Tibial nerve (tissue), 4 donors: Measurements from ENCODE around the gene LMOD2. TPM values are rescaled to one million over a fixed set of nuclear protein-coding genes. Genes with fewer than 3 reads are reported as not detected.

ENCODE experiments used
- DNase-seq, 2 donors: peaks; one replicate each; pipeline ENCODE4 v3.0.0-alpha.2; 2019; ENCODE audit warnings: low spot score in 2 of 2
- H3K27ac ChIP-seq, 4 donors: fragments of 200-600 bp; sonication (generic) in 3 of 4; one replicate each; pipeline ENCODE4 v1.5.1; 2017 to 2019; ENCODE audit warnings: mild to moderate bottlenecking in 1 of 4
- H3K27me3 ChIP-seq, 2 donors: fragments of 200-600 bp; sonication (generic) in 1 of 2; one replicate each; pipeline versions ENCODE4 v1.5.1 to v1.6.0; 2017 to 2019
- H3K36me3 ChIP-seq, 3 donors: fragments of 200-600 bp; sonication (generic); one replicate each; pipeline ENCODE4 v1.5.1; 2018 to 2019
- H3K4me1 ChIP-seq, 4 donors: fragments of 200-600 bp; sonication (generic) in 3 of 4; one replicate each; pipeline ENCODE4 v1.5.1; 2017 to 2019
- H3K4me3 ChIP-seq, 4 donors: fragments of 200-600 bp; sonication (generic) in 3 of 4; one replicate each; pipeline ENCODE4 v1.5.1; 2017 to 2019; ENCODE audit warnings: mild to moderate bottlenecking in 1 of 4, moderate library complexity in 1 of 4
- H3K9me3 ChIP-seq, 4 donors: fragments of 200-600 bp; sonication (generic) in 3 of 4; one replicate each; pipeline ENCODE4 v1.5.1; 2017 to 2019
- EP300 ChIP-seq, 2 donors: sonication (generic); formaldehyde crosslinking; IDR thresholded peaks; one replicate each; pipeline ENCODE4 v1.6.1; 2017; ENCODE audit warnings: antibody characterized with exemption in 2 of 2, mild to moderate bottlenecking in 1 of 2
- POLR2A ChIP-seq, 2 donors: fragments of 450-650 bp; IDR thresholded peaks; one replicate each; pipeline ENCODE4 v1.6.1; 2017; ENCODE audit warnings: antibody characterized with exemption in 2 of 2, mild to moderate bottlenecking in 2 of 2, moderate library complexity in 2 of 2
- WGBS, 2 donors: methylation state at CpG; one replicate each; pipeline ENCODE4 v1.1.5; 2018; 5-methylcytosine and 5-hydroxymethylcytosine counted together
- total RNA-seq, 4 donors: library from RNA; depleted of rRNA; stranded (reverse); fragments of >200 nt; gene quantifications; one replicate each; pipeline ENCODE4 v1.1.0, GENCODE V29; 2016
- TF ChIP-seq, protein P1 (sequence below), 5 experiments: fragments of 200-600 bp in 3 of 5; fragments of 450-650 bp in 2 of 5; sonication (generic) in 3 of 5; IDR thresholded peaks; one replicate each; pipeline ENCODE4 v1.5.1; 2016 to 2019; ENCODE audit warnings: antibody characterized with exemption in 5 of 5, mild to moderate bottlenecking in 3 of 5, moderate library complexity in 2 of 5

The LMOD2 gene
- total RNA-seq, 4 donors from 2014 or later: not detected

DNA sequence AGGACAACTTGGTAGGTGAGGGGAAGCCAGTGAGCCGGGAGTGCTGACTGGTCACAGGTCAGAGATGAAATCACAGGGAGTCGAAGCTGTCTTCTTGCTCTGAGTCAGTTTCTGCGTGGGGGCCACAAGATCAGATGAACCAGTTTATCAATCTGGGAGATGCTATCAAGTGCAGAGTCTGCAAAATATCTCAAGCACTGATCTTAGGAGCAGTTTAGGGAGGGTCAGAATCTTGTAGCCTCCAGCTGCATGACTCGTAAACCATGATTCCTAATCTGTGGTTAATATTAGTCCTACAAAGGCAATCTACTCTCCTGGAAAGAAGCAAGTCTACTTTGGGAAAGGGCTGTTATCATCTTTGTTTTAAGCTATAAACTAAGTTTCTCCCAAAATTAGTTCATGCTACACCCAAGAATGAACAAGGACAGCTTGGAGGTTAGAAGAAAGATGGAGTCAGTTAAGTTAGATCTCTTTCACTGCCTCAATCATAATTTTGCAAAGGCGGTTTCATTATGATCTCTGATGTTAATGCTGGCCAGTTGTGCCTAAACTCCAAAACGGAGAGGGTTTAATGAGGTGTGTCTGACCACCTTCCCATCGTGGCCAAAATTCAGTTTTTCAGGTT is 8.4 kb upstream of the LMOD2 start:
- WGBS, 2 donors: 88 to 91% methylated on average over 7 of the region's 7 CpGs
- TF ChIP-seq, protein P1, sequence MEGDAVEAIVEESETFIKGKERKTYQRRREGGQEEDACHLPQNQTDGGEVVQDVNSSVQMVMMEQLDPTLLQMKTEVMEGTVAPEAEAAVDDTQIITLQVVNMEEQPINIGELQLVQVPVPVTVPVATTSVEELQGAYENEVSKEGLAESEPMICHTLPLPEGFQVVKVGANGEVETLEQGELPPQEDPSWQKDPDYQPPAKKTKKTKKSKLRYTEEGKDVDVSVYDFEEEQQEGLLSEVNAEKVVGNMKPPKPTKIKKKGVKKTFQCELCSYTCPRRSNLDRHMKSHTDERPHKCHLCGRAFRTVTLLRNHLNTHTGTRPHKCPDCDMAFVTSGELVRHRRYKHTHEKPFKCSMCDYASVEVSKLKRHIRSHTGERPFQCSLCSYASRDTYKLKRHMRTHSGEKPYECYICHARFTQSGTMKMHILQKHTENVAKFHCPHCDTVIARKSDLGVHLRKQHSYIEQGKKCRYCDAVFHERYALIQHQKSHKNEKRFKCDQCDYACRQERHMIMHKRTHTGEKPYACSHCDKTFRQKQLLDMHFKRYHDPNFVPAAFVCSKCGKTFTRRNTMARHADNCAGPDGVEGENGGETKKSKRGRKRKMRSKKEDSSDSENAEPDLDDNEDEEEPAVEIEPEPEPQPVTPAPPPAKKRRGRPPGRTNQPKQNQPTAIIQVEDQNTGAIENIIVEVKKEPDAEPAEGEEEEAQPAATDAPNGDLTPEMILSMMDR (IDR thresholded peaks at IDR 0.05): no peak
- TF ChIP-seq POLR2A (IDR thresholded peaks at IDR 0.05) (no peak), EP300 (IDR thresholded peaks at IDR 0.05) (no peak)

DNA sequence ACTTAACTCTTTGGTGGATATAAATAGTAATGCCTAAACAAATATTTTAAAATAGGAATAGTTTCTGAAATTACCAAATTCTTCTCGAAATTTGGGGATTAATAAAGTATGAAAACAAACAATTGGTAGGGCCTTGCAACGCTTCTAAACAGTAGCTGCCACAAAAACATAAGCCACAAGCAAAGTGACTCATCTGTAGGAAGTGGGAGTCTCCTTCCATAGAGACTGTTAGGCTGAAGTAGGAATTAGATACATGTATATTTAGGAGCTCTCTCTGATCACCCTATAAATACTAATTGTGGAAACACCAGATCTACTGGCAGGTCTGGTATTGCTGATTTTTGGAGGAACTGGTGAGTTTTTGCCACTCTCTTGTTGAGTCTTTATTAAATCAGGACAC is 5.7 kb upstream of the LMOD2 start:
- no peak for DNase-seq
- Histone ChIP-seq H3K4me3 (no peak overlapping the region), H3K36me3 (no peaks in the 10 kb centered on the region), H3K4me1 (no peaks in the 10 kb centered on the region), H3K27me3 (no peaks in the 10 kb centered on the region), H3K27ac (no peak overlapping the region), H3K9me3 (no peaks in the 10 kb centered on the region)
- WGBS, 2 donors: 80 to 84% methylated on average over 2 of the region's 2 CpGs
- TF ChIP-seq POLR2A (IDR thresholded peaks at IDR 0.05) (no peak), EP300 (IDR thresholded peaks at IDR 0.05) (no peak)
- TF ChIP-seq, protein P1 (IDR thresholded peaks at IDR 0.05): no peak

More for the DNA sequence above, 8.4 kb upstream of the LMOD2 start:
- H3K27me3 ChIP-seq: no peaks in the 10 kb centered on the region
- DNase-seq: no peak
- H3K27ac ChIP-seq: no peak overlapping the region
- no peak overlapping the region for H3K4me3 ChIP-seq
- no peaks in the 10 kb centered on the region for H3K9me3 ChIP-seq
- no peaks in the 10 kb centered on the region for H3K36me3 ChIP-seq
- H3K4me1 ChIP-seq: peaks cover 0 to 16% (median 0%) of the 10 kb centered on the region in 4 donors

DNA sequence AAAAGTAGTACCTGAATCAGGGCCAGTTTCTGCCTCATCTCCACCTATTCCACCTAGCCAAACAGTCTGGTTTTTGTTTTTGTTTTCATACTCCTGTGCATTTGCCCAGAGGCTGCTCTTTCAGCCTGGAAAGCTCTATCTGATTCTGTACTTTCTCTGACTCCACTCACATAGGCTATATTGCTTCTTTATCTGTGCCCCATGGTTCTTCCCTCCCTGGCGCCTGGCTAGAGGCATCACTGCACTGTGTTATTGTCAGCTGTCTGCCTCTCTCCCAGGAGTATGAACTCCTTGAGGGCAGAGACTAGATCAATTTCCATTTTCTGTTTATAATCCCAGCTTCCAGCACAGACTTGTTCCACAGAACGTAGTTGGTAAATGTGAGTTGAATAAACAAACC is 5.1 kb upstream of the LMOD2 start:
- Histone ChIP-seq H3K27me3 (no peaks in the 10 kb centered on the region), H3K9me3 (no peaks in the 10 kb centered on the region), H3K4me3 (no peak overlapping the region), H3K27ac (no peak overlapping the region), H3K36me3 (no peaks in the 10 kb centered on the region), H3K4me1 (no peaks in the 10 kb centered on the region)
- DNase-seq: no peak
- TF ChIP-seq EP300 (IDR thresholded peaks at IDR 0.05) (no peak), POLR2A (IDR thresholded peaks at IDR 0.05) (no peak)
- TF ChIP-seq, protein P1 (IDR thresholded peaks at IDR 0.05): no peak
- WGBS, 2 donors: 66 to 70% methylated on average over 2 of the region's 2 CpGs

DNA sequence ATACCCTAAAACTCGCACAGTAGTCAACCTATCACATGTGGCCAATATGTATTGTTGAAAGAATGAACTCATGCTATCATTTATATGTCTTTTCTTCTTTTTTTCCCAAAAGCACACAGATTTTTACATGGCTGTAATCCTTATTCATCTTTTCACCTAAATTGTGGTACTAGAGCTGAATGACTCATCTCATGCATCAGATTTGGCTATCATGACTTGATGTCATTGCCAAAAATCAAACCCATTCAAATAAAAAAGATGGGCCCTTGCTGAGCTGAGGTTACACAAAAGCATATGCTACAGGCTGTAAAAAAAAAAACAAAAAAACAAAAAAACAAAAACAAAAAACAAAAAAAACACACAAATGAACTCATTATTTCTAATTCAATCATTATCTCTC is 3.3 kb upstream of the LMOD2 start:
- H3K36me3 ChIP-seq: no peaks in the 10 kb centered on the region
- WGBS, 2 donors: 84 to 96% methylated on average over 1 of the region's 1 CpG

DNA sequence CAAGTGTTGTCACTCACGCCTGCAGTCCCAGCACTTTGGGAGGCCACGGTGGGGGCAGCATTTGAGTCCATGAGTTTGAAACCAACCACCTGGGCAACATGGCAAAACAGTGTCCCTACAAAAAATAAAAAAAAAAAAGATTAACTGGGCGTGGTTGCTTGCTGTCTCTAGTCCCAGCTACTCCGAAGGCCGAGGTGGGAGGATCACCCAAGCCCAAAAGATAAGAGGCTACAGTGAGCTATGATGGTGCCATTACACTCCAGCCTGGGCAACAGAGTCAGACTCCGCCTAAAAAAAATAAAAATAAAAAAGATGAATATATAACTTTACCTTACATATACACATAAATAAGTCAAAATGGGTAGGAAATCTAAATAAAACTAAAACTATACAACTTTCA is 2.5 kb upstream of the LMOD2 start:
- no peaks in the 10 kb centered on the region for H3K9me3 ChIP-seq
- no peak for DNase-seq
- no peaks in the 10 kb centered on the region for H3K4me1 ChIP-seq
- no peak overlapping the region for H3K4me3 ChIP-seq
- H3K36me3 ChIP-seq: no peaks in the 10 kb centered on the region
- no peak overlapping the region for H3K27ac ChIP-seq
- 85 to 88% methylated on average over 6 of the region's 6 CpGs for WGBS, 2 donors
- no peaks in the 10 kb centered on the region for H3K27me3 ChIP-seq
- TF ChIP-seq, protein P1 (IDR thresholded peaks at IDR 0.05): no peak
- TF ChIP-seq POLR2A (IDR thresholded peaks at IDR 0.05) (no peak), EP300 (IDR thresholded peaks at IDR 0.05) (no peak)

More for the DNA sequence above, 3.3 kb upstream of the LMOD2 start:
- Histone ChIP-seq H3K27ac (no peak overlapping the region), H3K4me1 (no peaks in the 10 kb centered on the region), H3K9me3 (no peaks in the 10 kb centered on the region), H3K27me3 (no peaks in the 10 kb centered on the region), H3K4me3 (no peak overlapping the region)
- TF ChIP-seq EP300 (IDR thresholded peaks at IDR 0.05): no peak
- TF ChIP-seq POLR2A (IDR thresholded peaks at IDR 0.05): no peak
- TF ChIP-seq, protein P1 (IDR thresholded peaks at IDR 0.05): no peak
- DNase-seq: no peak
